Common myeloid progenitor, CD34-positive (primary cell): ENCODE measurements around the gene ASIC2.

ENCODE experiments used
- CTCF ChIA-PET: fragments of 350-600 bp; sonication (Branson Sonifier 250); formaldehyde crosslinking; loops from one replicate; lab custom pipeline; 2021; ENCODE audit warnings: antibody characterized with exemption; lab: Charles Lee
- POLR2A ChIA-PET: fragments of 350-600 bp; sonication (Branson Sonifier 250); formaldehyde crosslinking; loops from one replicate; lab custom pipeline; 2021; ENCODE audit warnings: antibody characterized with exemption; lab: Charles Lee
- DNase-seq, 3 donors: peaks; one replicate each; pipeline versions ENCODE4 v3.0.0 to v3.0.0-alpha.2; 2013
- H3K27ac ChIP-seq, 2 experiments: 1 replicate in 1 of 2; 2 replicates in 1 of 2; pipeline ENCODE4 v1.7.0; 2013; ENCODE audit warnings: inconsistent platforms in 2 of 2, low read length in 2 of 2, mild to moderate bottlenecking in 2 of 2, low read depth in 1 of 2, moderate library complexity in 1 of 2; ENCODE audit not compliant: severe bottlenecking in 2 of 2, insufficient read depth in 1 of 2, poor library complexity in 1 of 2
- H3K27me3 ChIP-seq, 5 experiments: replicated peaks in 2 of 5; 1 replicate in 3 of 5; 2 replicates in 2 of 5; pipeline versions ENCODE4 v1.6.1 to v1.7.0; 2013; ENCODE audit warnings: low read length in 4 of 5, mild to moderate bottlenecking in 2 of 5, moderate library complexity in 2 of 5, inconsistent platforms in 1 of 5; ENCODE audit not compliant: insufficient read depth in 5 of 5, control insufficient read depth in 4 of 5
- H3K36me3 ChIP-seq, 4 experiments: 1 replicate in 2 of 4; 2 replicates in 2 of 4; pipeline versions ENCODE4 v1.6.1 to v1.7.0; 2013; ENCODE audit warnings: low read length in 3 of 4, control low read depth in 1 of 4, mild to moderate bottlenecking in 1 of 4; ENCODE audit not compliant: control insufficient read depth in 4 of 4, insufficient read depth in 4 of 4
- H3K4me1 ChIP-seq, 4 experiments: 1 replicate in 3 of 4; 2 replicates in 1 of 4; pipeline versions ENCODE4 v1.6.1 to v1.7.1; 2013; ENCODE audit warnings: low read length in 3 of 4, mild to moderate bottlenecking in 3 of 4, control low read depth in 1 of 4, inconsistent platforms in 1 of 4, moderate library complexity in 1 of 4; ENCODE audit not compliant: control insufficient read depth in 4 of 4, insufficient read depth in 4 of 4; ENCODE audit errors: control extremely low read depth in 1 of 4
- H3K4me3 ChIP-seq, 7 experiments: 1 replicate in 4 of 7; 2 replicates in 3 of 7; pipeline versions ENCODE4 v1.5.1 to v1.7.0; 2013; ENCODE audit warnings: mild to moderate bottlenecking in 7 of 7, low read length in 6 of 7, moderate library complexity in 6 of 7, inconsistent platforms in 2 of 7, low read depth in 2 of 7, control low read depth in 1 of 7; ENCODE audit not compliant: insufficient read depth in 4 of 7, control insufficient read depth in 1 of 7; ENCODE audit errors: extremely low read depth in 1 of 7
- H3K9me3 ChIP-seq, 5 experiments: 1 replicate in 4 of 5; 2 replicates in 1 of 5; pipeline versions ENCODE4 v1.6.1 to v1.7.1; 2013; ENCODE audit warnings: low read length in 4 of 5, mild to moderate bottlenecking in 2 of 5, inconsistent platforms in 1 of 5, low read depth in 1 of 5, moderate library complexity in 1 of 5; ENCODE audit not compliant: control insufficient read depth in 4 of 5, insufficient read depth in 2 of 5; ENCODE audit errors: control extremely low read depth in 1 of 5
- WGBS: methylation state at CpG from one replicate; pipeline ENCODE4 v1.1.5; 2013; ENCODE audit not compliant: insufficient coverage; 5-methylcytosine and 5-hydroxymethylcytosine counted together

The ASIC2 gene

GRCh38 chr17:33227911-33228310, 65.2 kb downstream of the ASIC2 start:
- Histone ChIP-seq H3K4me3 (no peak overlapping the region), H3K27me3 (peaks cover 0 to 11% (median 0%) of the 10 kb centered on the region in 5 experiments), H3K27ac (no peak overlapping the region), H3K36me3 (no peaks in the 10 kb centered on the region), H3K9me3 (no peaks in the 10 kb centered on the region), H3K4me1 (no peaks in the 10 kb centered on the region)
- ChIA-PET CTCF (no interaction called here), POLR2A (no interaction called here)
- no peak for DNase-seq
- WGBS: 90% methylated on average over 3 of the region's 3 CpGs

GRCh38 chr17:33225994-33226393, 67.1 kb downstream of the ASIC2 start:
- CTCF ChIA-PET: no interaction called here

GRCh38 chr17:33225509-33225908, 67.6 kb downstream of the ASIC2 start:
- H3K27me3 ChIP-seq: peaks cover 0 to 11% (median 0%) of the 10 kb centered on the region in 5 experiments
- H3K4me3 ChIP-seq: no peak overlapping the region
- H3K27ac ChIP-seq: no peak overlapping the region
- no peak for DNase-seq
- ChIA-PET POLR2A (no interaction called here), CTCF (no interaction called here)
- no peaks in the 10 kb centered on the region for H3K9me3 ChIP-seq
- 100% methylated on average over 1 of the region's 1 CpG for WGBS
- H3K4me1 ChIP-seq: no peaks in the 10 kb centered on the region
- H3K36me3 ChIP-seq: no peaks in the 10 kb centered on the region

More at GRCh38 chr17:33225994-33226393, 67.1 kb downstream of the ASIC2 start:
- peaks cover 0 to 11% (median 0%) of the 10 kb centered on the region in 5 experiments for H3K27me3 ChIP-seq
- no peak for DNase-seq
- H3K9me3 ChIP-seq: no peaks in the 10 kb centered on the region
- POLR2A ChIA-PET: no interaction called here
- H3K4me3 ChIP-seq: no peak overlapping the region
- H3K4me1 ChIP-seq: no peaks in the 10 kb centered on the region
- no peak overlapping the region for H3K27ac ChIP-seq
- no peaks in the 10 kb centered on the region for H3K36me3 ChIP-seq

- Histone ChIP-seq H3K4me1 (peaks cover 0 to 8% (median 2%) of the 10 kb centered on the region in 4 experiments), H3K36me3 (no peaks in the 10 kb centered on the region), H3K4me3 (no peak overlapping the region), H3K9me3 (no peaks in the 10 kb centered on the region), H3K27ac (no peak overlapping the region), H3K27me3 (peaks cover 0 to 11% (median 2%) of the 10 kb centered on the region in 5 experiments)
- POLR2A ChIA-PET: no interaction called here
- 100% methylated on average over 2 of the region's 3 CpGs for WGBS
- DNase-seq: no peak
- CTCF ChIA-PET: no interaction called here
Observed at GRCh38 chr17:33220036-33220435, 73.1 kb downstream of the ASIC2 start.

GRCh38 chr17:33218698-33219601, 74.1 kb downstream of the ASIC2 start:
- ChIA-PET POLR2A (no interaction called here), CTCF (no interaction called here)
- Histone ChIP-seq H3K27ac (no peak overlapping the region), H3K4me3 (no peak overlapping the region), H3K27me3 (peaks cover 0 to 15% (median 2%) of the 10 kb centered on the region in 5 experiments), H3K4me1 (peaks cover 0 to 8% (median 2%) of the 10 kb centered on the region in 4 experiments), H3K9me3 (no peaks in the 10 kb centered on the region), H3K36me3 (no peaks in the 10 kb centered on the region)
- WGBS: 76% methylated on average over 7 of the region's 12 CpGs
- DNase-seq: peak in 2 of 3 donors; percentile 6 to 11

- ChIA-PET POLR2A (no interaction called here), CTCF (no interaction called here)
- Histone ChIP-seq H3K27me3 (peaks cover 0 to 17% (median 2%) of the 10 kb centered on the region in 5 experiments), H3K9me3 (no peaks in the 10 kb centered on the region), H3K4me3 (no peak overlapping the region), H3K27ac (no peak overlapping the region), H3K36me3 (no peaks in the 10 kb centered on the region), H3K4me1 (peaks cover 0 to 8% (median 2%) of the 10 kb centered on the region in 4 experiments)
- 91% methylated on average over 7 of the region's 9 CpGs for WGBS
- no peak for DNase-seq
Observed at GRCh38 chr17:33217891-33218290, 75.2 kb downstream of the ASIC2 start.

GRCh38 chr17:33214996-33215395, 78.1 kb downstream of the ASIC2 start:
- ChIA-PET POLR2A (no interaction called here), CTCF (no interaction called here)
- 100% methylated on average over 1 of the region's 2 CpGs for WGBS
- Histone ChIP-seq H3K27me3 (peaks cover 0 to 26% (median 2%) of the 10 kb centered on the region in 5 experiments), H3K36me3 (no peaks in the 10 kb centered on the region), H3K4me1 (peaks cover 0 to 8% (median 2%) of the 10 kb centered on the region in 4 experiments), H3K4me3 (no peak overlapping the region), H3K27ac (no peak overlapping the region), H3K9me3 (no peaks in the 10 kb centered on the region)
- DNase-seq: no peak
